Right forelimb (tissue), 1 donor: Measurements from ENCODE around the gene GATAD1.

Source experiments
- DNase-seq: peaks from one replicate; pipeline ENCODE4 v3.0.0-alpha.2; 2018

Gene GATAD1

DNA sequence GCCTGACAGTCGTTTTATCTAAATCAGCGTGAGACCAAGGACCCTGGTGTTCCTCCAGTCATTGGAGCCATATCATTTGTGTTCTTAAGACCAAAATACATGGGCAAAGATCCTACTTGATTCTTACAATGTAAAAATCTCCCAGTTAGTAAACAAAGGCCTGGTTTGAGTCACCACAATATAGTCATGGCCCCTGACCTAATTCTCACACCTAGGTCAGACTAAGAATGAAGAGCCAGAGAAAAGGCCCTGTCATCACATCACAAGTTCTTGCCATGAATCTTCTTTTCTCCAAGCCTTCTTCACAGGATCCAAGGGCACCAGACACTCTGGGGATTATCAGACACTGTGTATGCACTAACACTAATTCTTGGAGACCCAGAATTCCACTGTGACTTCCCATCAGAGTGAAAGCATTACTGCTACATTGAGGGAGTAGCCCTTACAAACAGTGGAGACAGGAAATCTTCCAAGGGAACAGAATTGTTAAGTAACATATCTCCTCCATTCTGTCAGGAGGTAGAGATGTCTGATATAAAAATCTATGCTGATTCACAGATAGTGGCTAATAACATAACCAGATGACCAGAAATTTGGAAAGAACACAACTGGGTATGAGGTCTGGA, 38.1 kb downstream of the GATAD1 start:
- no peak for DNase-seq

DNA sequence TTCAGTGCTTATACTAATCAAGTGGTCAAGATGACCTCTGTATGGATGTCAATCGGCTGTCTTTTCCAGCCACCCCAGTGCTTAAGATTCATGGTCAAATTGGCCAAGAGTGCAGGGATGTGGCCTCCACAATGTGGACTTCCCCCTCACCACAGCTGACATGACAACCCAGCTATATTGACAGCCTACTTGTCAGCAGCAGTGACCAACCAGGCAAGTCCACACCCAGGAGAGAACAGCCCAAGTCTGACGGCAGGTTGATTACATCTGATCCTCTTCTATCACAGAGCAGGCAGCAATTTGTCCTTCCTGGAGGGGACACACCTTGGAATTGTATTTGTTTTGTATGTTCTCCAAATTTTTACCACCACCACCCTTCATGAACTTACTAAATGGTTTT, 38.7 kb downstream of the GATAD1 start:
- DNase-seq = no peak

DNA sequence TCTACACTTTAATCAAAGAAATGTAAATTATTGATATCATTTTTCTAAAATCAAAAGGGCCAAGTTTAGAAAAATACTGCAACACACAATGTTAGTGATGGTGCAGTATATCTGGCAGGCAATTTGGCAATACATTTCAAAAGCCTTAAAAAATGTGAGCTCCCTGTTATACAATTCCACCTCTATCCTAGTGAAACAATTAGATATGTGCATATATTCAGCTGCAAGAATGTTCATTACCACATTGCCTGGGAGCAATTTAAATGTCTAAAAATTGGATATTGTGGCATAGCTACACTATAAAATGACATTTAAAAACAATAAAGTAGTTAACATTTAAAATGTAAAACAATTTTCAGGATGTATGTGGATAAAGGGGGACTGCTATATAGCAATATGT, 40.5 kb downstream of the GATAD1 start:
- DNase-seq = no peak

DNA sequence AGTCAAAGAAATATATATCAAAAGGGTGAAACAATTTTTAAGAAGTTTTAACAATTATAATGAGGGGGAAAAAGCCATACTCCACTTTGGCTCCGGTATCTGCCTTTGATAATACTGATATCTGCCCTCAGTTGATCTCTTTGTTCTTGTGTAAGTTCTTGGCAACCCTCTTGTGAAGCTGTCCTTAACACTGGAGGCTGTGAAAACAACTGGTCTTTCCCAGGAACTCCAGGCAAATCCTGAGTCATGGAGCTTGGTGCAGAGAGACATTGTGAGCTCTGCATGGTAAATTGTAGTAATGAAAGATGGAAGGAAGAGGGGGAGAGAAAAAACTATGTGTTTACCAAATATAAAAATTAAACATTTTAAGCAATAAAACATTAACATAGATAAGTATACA, 42.4 kb downstream of the GATAD1 start:
- no peak for DNase-seq

DNA sequence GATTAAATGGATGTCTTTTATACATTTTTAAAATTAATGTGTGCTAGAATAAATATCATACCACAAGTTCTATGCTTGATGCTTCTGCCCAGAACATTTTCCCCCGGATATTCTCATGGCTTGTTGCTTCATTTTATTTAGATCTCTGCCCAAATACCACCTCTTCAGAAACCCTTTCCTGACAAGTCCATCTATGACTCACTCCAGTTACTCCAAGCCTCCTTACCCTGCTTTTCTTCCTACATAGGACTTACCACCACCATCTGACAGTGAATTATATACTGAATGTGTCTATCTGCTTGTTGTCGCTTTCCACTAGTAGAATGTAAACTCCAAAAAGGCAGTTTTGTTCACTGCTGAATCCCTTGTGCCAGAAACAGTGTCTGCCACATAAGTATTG, 49.6 kb downstream of the GATAD1 start:
- no peak for DNase-seq

DNA sequence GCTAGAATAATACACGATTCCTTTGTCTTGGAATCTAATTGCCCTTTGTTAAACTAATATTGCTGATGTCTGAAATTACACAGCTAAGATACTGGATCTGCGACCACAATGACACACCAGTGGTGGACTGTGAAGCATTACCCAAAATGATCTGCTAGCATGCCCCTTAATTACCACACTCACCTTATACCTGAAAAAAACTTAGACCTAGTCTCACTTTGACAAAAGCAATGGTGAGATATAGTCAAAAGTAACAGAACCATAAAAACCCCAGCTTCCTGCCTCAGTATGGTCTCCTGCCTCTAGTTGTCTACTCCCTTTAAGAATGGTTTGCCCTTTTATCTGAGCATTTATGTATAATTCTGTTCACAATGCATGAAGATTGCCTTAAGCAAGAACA, 51.3 kb downstream of the GATAD1 start:
- no peak for DNase-seq

DNA sequence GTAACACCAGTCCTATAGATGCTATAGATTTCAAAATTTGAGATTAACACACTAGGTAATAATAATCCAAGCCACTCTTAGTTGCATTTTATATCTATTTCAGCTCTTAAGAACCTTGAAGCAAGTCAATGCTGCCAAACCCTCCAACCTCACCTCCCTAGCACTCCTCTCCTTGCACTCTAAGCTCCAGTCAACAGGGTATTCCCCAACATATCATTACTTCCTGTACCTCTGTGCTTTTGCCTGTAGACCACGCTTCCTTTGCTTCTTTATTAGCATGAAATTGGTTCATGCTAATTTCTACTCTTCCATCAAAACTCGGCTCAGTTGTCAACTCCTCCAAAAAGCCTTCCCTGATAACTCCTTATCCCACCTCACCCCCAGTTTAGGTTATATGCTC, 56.5 kb downstream of the GATAD1 start:
- no peak for DNase-seq

DNA sequence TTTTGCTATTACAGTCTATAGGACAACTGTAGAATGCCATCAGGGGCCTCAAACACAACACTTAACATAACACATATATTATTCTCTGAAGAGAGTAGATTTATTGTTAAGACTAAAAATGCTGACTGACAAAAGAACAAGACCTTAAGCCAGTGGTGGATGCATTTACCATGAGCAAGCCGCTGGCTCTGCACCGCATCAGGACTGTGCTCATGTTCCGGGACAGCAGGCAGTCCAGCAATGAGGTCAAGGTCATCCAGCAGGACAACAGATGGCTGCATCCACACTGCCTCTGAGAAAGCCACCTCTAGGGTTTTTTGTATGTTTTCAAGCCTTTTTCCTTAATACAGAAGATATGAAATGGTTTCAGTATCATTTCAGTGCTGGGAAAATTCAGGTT, 57.3 kb downstream of the GATAD1 start:
- DNase-seq = no peak

DNA sequence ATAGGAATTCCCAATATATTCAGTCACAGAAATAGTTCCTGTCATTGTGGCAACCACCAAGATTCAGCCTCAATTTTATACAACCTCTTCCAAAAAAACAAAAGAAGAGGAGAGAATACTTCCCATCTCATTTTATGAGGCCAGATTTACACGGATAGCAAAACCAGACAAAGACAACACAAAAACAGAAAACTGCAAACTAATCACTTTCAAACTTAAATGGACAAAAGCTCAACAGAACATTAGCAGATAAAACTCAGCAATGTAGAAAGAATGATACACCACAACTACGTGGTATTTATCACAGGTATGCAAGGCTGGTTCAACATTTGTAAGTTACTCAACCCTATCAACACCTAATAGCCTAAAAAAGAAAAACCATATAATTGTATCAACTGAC, 59.1 kb downstream of the GATAD1 start:
- DNase-seq = no peak

DNA sequence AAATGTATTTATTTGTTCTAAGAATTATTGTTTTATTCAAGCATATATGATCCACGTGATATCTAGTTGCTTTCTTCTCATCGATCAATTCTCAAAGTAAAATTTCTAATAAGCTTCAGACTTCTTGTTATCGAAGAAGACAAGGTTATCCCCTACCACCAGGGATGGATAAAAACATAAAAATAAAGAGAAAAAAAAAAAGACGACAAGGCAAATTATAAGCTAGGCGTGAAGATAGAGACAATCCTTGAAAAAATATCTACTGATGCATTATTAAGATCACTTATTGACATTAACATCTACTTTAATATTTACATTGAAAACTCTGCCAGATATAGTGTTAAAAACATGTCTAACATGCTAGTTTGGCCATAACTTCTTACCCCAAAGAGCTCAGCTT, 61.7 kb downstream of the GATAD1 start:
- DNase-seq = no peak
